Fibroblast of the aortic adventitia (primary cell): ENCODE results near the gene NOS3. TPM values are rescaled to one million over a fixed set of nuclear protein-coding genes. Genes with fewer than 3 reads are reported as not detected.

Experiments
- DNase-seq: peaks from one replicate; pipeline ENCODE4 v3.0.0-alpha.2; 2010; ENCODE audit warnings: low read depth
- H3K4me3 ChIP-seq: 2 replicates; pipeline ENCODE4 v1.5.1; 2011; ENCODE audit warnings: low read depth, mild to moderate bottlenecking, control low read depth, low read length, moderate library complexity
- total RNA-seq: library from RNA; depleted of rRNA; stranded (reverse); fragments of >200 nt; gene quantifications from 2 replicates; pipeline ENCODE4 v1.2.3, GENCODE V29; 2012; ENCODE audit warnings: low replicate concordance
- TF ChIP-seq, protein P1 (sequence below): IDR thresholded peaks from 2 replicates; pipeline ENCODE4 v1.5.1; 2011; ENCODE audit warnings: mild to moderate bottlenecking, low read length, control low read depth, inconsistent platforms; ENCODE audit not compliant: insufficient read depth

The NOS3 gene
- total RNA-seq, 1 donor, result 0.36 TPM

DNA sequence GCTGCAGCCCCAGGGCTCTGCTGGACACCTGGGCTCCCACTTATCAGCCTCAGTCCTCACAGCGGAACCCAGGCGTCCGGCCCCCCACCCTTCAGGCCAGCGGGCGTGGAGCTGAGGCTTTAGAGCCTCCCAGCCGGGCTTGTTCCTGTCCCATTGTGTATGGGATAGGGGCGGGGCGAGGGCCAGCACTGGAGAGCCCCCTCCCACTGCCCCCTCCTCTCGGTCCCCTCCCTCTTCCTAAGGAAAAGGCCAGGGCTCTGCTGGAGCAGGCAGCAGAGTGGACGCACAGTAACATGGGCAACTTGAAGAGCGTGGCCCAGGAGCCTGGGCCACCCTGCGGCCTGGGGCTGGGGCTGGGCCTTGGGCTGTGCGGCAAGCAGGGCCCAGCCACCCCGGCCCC is 2.7 kb downstream of the NOS3 start:
- TF ChIP-seq, protein P1, sequence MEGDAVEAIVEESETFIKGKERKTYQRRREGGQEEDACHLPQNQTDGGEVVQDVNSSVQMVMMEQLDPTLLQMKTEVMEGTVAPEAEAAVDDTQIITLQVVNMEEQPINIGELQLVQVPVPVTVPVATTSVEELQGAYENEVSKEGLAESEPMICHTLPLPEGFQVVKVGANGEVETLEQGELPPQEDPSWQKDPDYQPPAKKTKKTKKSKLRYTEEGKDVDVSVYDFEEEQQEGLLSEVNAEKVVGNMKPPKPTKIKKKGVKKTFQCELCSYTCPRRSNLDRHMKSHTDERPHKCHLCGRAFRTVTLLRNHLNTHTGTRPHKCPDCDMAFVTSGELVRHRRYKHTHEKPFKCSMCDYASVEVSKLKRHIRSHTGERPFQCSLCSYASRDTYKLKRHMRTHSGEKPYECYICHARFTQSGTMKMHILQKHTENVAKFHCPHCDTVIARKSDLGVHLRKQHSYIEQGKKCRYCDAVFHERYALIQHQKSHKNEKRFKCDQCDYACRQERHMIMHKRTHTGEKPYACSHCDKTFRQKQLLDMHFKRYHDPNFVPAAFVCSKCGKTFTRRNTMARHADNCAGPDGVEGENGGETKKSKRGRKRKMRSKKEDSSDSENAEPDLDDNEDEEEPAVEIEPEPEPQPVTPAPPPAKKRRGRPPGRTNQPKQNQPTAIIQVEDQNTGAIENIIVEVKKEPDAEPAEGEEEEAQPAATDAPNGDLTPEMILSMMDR, result no peak

DNA sequence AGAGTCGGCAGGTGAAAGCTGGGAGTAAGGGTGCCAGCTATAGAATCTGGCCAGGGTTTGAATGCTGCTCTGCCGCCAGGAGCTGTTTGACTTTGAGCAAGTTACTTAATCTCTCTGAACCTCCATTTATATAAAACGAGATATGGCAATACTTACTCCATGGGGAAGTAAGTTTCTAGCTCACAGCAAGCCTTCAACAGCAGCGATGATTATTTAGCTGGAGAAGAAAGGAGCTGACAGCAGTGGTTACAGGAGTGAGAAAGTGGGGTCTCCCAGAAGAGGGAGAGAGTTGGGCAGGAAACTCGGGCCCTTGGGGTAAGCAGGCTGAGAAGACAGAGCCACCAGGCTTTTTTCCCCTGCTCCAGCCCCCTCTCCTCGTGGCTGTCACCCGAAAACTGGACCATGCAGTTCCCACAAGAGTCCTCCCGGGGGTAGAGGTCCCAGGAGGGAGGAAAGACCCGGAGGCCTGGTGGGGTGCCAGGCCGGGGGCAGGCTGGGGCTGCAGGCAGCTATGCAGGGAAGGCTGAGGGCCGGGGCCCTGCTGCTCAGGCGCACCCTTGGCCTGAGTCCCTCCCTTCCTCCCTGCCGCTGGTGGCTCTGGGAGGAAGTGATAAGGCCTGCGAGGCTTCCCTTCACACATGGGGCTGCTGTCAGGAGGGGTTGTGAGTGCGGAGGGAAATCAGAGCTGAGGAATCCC is 3.5 kb downstream of the NOS3 start:
- DNase-seq, result no peak
- TF ChIP-seq, protein P1, result no peak
- no peak overlapping the region for H3K4me3 ChIP-seq

More for the DNA sequence above, 2.7 kb downstream of the NOS3 start:
- DNase-seq, result no peak
- H3K4me3 ChIP-seq, result no peak overlapping the region

DNA sequence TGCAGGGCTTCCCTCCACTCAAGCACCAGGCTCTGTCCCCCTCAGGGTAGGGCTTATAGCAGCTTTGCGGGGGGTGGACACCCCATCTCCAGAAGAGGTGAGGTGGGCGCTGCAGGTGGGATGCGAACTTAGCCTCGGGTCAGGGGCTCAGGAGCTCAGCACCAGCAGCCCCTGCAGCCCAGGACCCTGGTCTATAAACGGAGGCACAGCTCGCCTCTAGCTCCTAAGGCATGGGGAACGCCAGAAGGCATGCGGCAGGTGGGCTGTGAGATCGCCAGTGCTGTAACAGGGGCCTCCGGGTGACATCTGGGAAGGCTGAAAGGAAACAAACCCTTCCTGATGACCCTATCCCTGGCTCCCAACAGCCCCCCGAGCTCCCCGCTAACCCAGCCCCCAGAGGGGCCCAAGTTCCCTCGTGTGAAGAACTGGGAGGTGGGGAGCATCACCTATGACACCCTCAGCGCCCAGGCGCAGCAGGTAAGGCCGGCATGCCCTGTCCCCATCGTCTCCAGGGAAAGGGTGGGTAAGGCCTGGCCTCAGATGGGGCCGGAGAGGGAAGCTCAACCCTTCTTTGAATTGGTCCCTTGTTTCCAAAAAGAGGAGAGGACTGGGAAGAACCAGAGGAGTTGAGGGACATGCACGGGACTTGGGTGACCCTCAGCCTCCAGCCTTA is 4.2 kb downstream of the NOS3 start:
- no peak for DNase-seq

DNA sequence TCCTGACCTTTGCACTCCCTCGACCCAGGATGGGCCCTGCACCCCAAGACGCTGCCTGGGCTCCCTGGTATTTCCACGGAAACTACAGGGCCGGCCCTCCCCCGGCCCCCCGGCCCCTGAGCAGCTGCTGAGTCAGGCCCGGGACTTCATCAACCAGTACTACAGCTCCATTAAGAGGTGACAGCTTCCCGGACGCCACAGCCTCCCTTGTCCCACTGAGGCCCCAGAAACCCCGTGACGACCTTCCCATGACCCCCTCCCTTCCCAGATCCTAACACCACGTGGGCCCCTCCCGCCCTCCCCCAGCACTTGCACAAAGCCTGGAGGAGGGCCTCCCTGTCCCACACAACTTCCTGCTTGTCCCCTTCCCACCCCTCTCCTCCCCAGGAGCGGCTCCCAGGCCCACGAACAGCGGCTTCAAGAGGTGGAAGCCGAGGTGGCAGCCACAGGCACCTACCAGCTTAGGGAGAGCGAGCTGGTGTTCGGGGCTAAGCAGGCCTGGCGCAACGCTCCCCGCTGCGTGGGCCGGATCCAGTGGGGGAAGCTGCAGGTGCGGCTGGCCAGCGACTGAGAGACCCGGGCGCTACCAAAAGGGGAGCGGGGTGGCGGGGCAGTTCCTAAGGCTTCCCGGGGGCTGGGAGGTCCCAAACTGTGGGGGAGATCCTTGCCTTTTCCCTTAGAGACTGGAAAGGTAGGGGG is 5.7 kb downstream of the NOS3 start:
- H3K4me3 ChIP-seq, result no peak overlapping the region
- no peak for DNase-seq
- TF ChIP-seq, protein P1, result no peak

More for the DNA sequence above, 4.2 kb downstream of the NOS3 start:
- no peak overlapping the region for H3K4me3 ChIP-seq
- TF ChIP-seq, protein P1, result no peak

DNA sequence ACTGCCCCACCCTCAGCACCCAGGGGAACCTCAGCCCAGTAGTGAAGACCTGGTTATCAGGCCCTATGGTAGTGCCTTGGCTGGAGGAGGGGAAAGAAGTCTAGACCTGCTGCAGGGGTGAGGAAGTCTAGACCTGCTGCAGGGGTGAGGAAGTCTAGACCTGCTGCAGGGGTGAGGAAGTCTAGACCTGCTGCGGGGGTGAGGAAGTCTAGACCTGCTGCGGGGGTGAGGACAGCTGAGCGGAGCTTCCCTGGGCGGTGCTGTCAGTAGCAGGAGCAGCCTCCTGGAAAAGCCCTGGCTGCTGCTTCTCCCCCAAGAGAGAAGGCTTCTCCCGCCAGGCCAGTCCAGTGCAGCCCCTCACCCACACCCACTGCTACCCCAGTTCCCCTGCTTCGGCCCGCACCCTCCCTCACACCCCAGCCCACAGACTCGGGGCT is 6.3 kb downstream of the NOS3 start:
- no peak for DNase-seq
- no peak overlapping the region for H3K4me3 ChIP-seq
- TF ChIP-seq, protein P1, result no peak

DNA sequence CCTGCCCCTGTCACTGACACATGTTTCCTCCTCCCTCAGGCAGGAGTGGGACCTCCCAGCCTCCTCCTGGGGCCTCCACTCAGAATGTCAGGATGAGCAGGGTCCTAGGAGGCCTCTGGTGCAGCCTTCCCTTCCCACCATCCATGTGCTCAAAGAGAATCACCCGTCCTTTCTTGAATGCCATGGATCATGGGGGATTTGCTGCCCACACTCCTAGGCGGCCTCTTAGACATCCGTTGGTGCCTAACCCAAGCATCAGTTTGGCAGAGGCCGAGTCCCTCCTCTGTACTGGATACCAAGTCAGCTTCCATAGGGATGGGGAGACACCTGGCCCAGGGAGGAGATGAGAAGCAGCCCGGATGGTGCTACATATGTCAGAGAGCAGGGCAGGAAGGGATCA is 7.0 kb downstream of the NOS3 start:
- DNase-seq, result no peak
- TF ChIP-seq, protein P1, result no peak
- no peak overlapping the region for H3K4me3 ChIP-seq
